SK-N-SH (cell line): ENCODE measurements around the gene ALG3.
"Not testable (repeated sequence)": the region's sequence is repeated elsewhere in the genome, so short reads cannot be mapped to it uniquely, and the experiment has no call there.

Experiments
- CTCF ChIP-seq: fragments of 200-600 bp; sonication (generic); IDR thresholded peaks from 2 replicates; pipeline ENCODE4 v1.6.1; 2017; ENCODE audit warnings: antibody characterized with exemption, mild to moderate bottlenecking, moderate library complexity
- EZH2phosphoT487 ChIP-seq: fragments of 200-600 bp; sonication (generic); IDR thresholded peaks from 2 replicates; pipeline ENCODE4 v1.6.1; 2017; ENCODE audit warnings: low read depth, mixed run types, mild to moderate bottlenecking, antibody characterized with exemption, moderate library complexity, borderline replicate concordance
- FOSL2 ChIP-seq: IDR thresholded peaks from 2 replicates; pipeline ENCODE4 v1.4.0; 2012; ENCODE audit warnings: low read depth, mild to moderate bottlenecking, moderate library complexity, borderline replicate concordance
- MAX ChIP-seq: IDR thresholded peaks from 2 replicates; pipeline ENCODE4 v1.4.0; 2012; ENCODE audit warnings: low read depth
- PBX3 ChIP-seq: IDR thresholded peaks from 2 replicates; pipeline ENCODE4; 2012
- RAD21 ChIP-seq: IDR thresholded peaks from 2 replicates; pipeline ENCODE4 v1.6.1; 2012; ENCODE audit warnings: mild to moderate bottlenecking, low read length
- REST ChIP-seq: IDR thresholded peaks from 2 replicates; pipeline ENCODE4 v1.6.1; 2012; ENCODE audit warnings: mild to moderate bottlenecking, low read depth, low read length, moderate library complexity
- RFX5 ChIP-seq: IDR thresholded peaks from 2 replicates; pipeline ENCODE4 v1.6.1; 2012; ENCODE audit warnings: mild to moderate bottlenecking, improper control_type of control experiment, low read length
- SIN3A ChIP-seq: IDR thresholded peaks from 2 replicates; pipeline ENCODE4 v1.6.1; 2012; ENCODE audit warnings: low read depth, mild to moderate bottlenecking, low read length, moderate library complexity, borderline replicate concordance
- SMC3 ChIP-seq: IDR thresholded peaks from 2 replicates; pipeline ENCODE4 v1.6.1; 2012; ENCODE audit warnings: low read depth, low read length, improper control_type of control experiment
- TAF1 ChIP-seq: IDR thresholded peaks from 2 replicates; pipeline ENCODE4 v1.6.1; 2012; ENCODE audit warnings: low read depth, mild to moderate bottlenecking, low read length, moderate library complexity, borderline replicate concordance
- USF2 ChIP-seq: fragments of 150-350 bp; IDR thresholded peaks from 2 replicates; pipeline ENCODE4 v1.6.1; 2017; ENCODE audit warnings: antibody characterized with exemption, low read length, low read depth, borderline replicate concordance
- ZBTB33 ChIP-seq: IDR thresholded peaks from 2 replicates; pipeline ENCODE4 v1.4.0; 2012; ENCODE audit warnings: low read depth, borderline replicate concordance

GRCh38 chr3:184267249-184267648, 18.5 kb upstream of the ALG3 start:
- TF ChIP-seq MAX, ZBTB33, CTCF, REST, RAD21, PBX3, TAF1, USF2, EZH2phosphoT487, SMC3, RFX5, SIN3A, FOSL2: not testable (repeated sequence)
